K562 (cell line): ENCODE measurements around the gene CPSF2. TPM values are rescaled to one million over a fixed set of nuclear protein-coding genes. Genes with fewer than 3 reads are reported as not detected.

Experiments used
- polyA plus RNA-seq, 8 experiments: library from polyadenylated mRNA; depleted of rRNA in 4 of 8; stranded (reverse) in 5 of 8; unstranded in 3 of 8; fragments of >200 nt; fragmentation: Nextera tagmentation in 2 of 8; fragmentation: Illumina TruSeq in 1 of 8; extraction: Ambion mirVana in 2 of 8; extraction: Trizol in 1 of 8; gene quantifications; 2 replicates each; pipeline versions ENCODE4 v1.2.1 to v1.2.3, GENCODE V29; 2011 to 2014; ENCODE audit warnings: inconsistent platforms in 1 of 8, missing spikeins in 1 of 8
- total RNA-seq, 7 experiments: library from RNA; depleted of rRNA in 6 of 7; stranded (reverse); fragments of >200 nt in 6 of 7; fragmentation: Illumina TruSeq in 2 of 7; extraction: Trizol in 2 of 7; gene quantifications; 2 replicates each; pipeline versions ENCODE4 v1.2.1 to v1.2.3, GENCODE V29; 2011 to 2021; ENCODE audit warnings: low replicate concordance in 1 of 7

Gene CPSF2
- total and polyA plus RNA-seq, 9 of the 15 experiments (the other 6 are each of a cell fraction or from before 2014, with no cell fraction given) = 20.8 to 71.3 (median 49.0) TPM

Other genes starting within 250 kb of the CPSF2 start
- not detected in 2 replicates for gene FBLN5, start 174.3 kb upstream of the CPSF2 start, total RNA-seq (2014; rRNA removed)
- gene FBLN5, start 174.3 kb upstream of the CPSF2 start, total RNA-seq (2014; rRNA removed; fragmentation: Illumina TruSeq; extraction: Trizol) = not detected in 2 replicates
- gene FBLN5, start 174.3 kb upstream of the CPSF2 start, total RNA-seq (2015; rRNA removed; fragmentation: Illumina TruSeq; extraction: Trizol) = not detected in 2 replicates
- 0.22 and 0.25 TPM in 2 replicates for gene FBLN5, start 174.3 kb upstream of the CPSF2 start, total RNA-seq (2021)
- gene FBLN5, start 174.3 kb upstream of the CPSF2 start, polyA plus RNA-seq (2011; rRNA removed) = not detected in 2 replicates
- not detected in 2 replicates for gene FBLN5, start 174.3 kb upstream of the CPSF2 start, polyA plus RNA-seq (2014; fragmentation: Illumina TruSeq; extraction: Trizol)
- gene FBLN5, start 174.3 kb upstream of the CPSF2 start, polyA plus RNA-seq (2014; fragmentation: Nextera tagmentation; extraction: Ambion mirVana) = not detected
- 0.11 TPM in 1 of 2 replicates, not detected in the other for gene FBLN5, start 174.3 kb upstream of the CPSF2 start, polyA plus RNA-seq (2014; rRNA removed)
- gene TRIP11, start 81.9 kb upstream of the CPSF2 start, total RNA-seq (2014; rRNA removed) = 5.4 and 6.9 TPM in 2 replicates
- gene TRIP11, start 81.9 kb upstream of the CPSF2 start, total RNA-seq (2014; rRNA removed; fragmentation: Illumina TruSeq; extraction: Trizol) = 12.4 and 14.4 TPM in 2 replicates
- 12.8 and 14.7 TPM in 2 replicates for gene TRIP11, start 81.9 kb upstream of the CPSF2 start, total RNA-seq (2015; rRNA removed; fragmentation: Illumina TruSeq; extraction: Trizol)
- 20.0 and 20.8 TPM in 2 replicates for gene TRIP11, start 81.9 kb upstream of the CPSF2 start, total RNA-seq (2021)
- 10.9 and 11.9 TPM in 2 replicates for gene TRIP11, start 81.9 kb upstream of the CPSF2 start, polyA plus RNA-seq (2011; rRNA removed)
- gene TRIP11, start 81.9 kb upstream of the CPSF2 start, polyA plus RNA-seq (2014; fragmentation: Illumina TruSeq; extraction: Trizol) = 5.1 and 9.7 TPM in 2 replicates
- gene TRIP11, start 81.9 kb upstream of the CPSF2 start, polyA plus RNA-seq (2014; fragmentation: Nextera tagmentation; extraction: Ambion mirVana) = 10 to 100 TPM in 1 of 2 experiments, 1 to 10 TPM in 1; 7.4 to 14.6 TPM
- 4.0 and 5.0 TPM in 2 replicates for gene TRIP11, start 81.9 kb upstream of the CPSF2 start, polyA plus RNA-seq (2014; rRNA removed)
- 14.6 and 16.5 TPM in 2 replicates for gene ATXN3, start 15.4 kb upstream of the CPSF2 start, total RNA-seq (2014; rRNA removed)
- gene ATXN3, start 15.4 kb upstream of the CPSF2 start, total RNA-seq (2014; rRNA removed; fragmentation: Illumina TruSeq; extraction: Trizol) = 25.0 and 32.5 TPM in 2 replicates
- gene ATXN3, start 15.4 kb upstream of the CPSF2 start, total RNA-seq (2015; rRNA removed; fragmentation: Illumina TruSeq; extraction: Trizol) = 11.8 and 12.8 TPM in 2 replicates
- 11.3 and 12.6 TPM in 2 replicates for gene ATXN3, start 15.4 kb upstream of the CPSF2 start, total RNA-seq (2021)
- 11.2 and 18.2 TPM in 2 replicates for gene ATXN3, start 15.4 kb upstream of the CPSF2 start, polyA plus RNA-seq (2011; rRNA removed)
- 11.3 and 14.2 TPM in 2 replicates for gene ATXN3, start 15.4 kb upstream of the CPSF2 start, polyA plus RNA-seq (2014; fragmentation: Illumina TruSeq; extraction: Trizol)
- 10 to 100 TPM; 14.0 to 18.0 TPM for gene ATXN3, start 15.4 kb upstream of the CPSF2 start, polyA plus RNA-seq (2014; fragmentation: Nextera tagmentation; extraction: Ambion mirVana)
- 12.7 and 17.6 TPM in 2 replicates for gene ATXN3, start 15.4 kb upstream of the CPSF2 start, polyA plus RNA-seq (2014; rRNA removed)
- gene NDUFB1, start 263 bp upstream of the CPSF2 start, total RNA-seq (2014; rRNA removed) = 164 and 330 TPM in 2 replicates
- gene NDUFB1, start 263 bp upstream of the CPSF2 start, total RNA-seq (2014; rRNA removed; fragmentation: Illumina TruSeq; extraction: Trizol) = 323 and 358 TPM in 2 replicates
- 248 and 251 TPM in 2 replicates for gene NDUFB1, start 263 bp upstream of the CPSF2 start, total RNA-seq (2015; rRNA removed; fragmentation: Illumina TruSeq; extraction: Trizol)
- 102 TPM in 2 replicates for gene NDUFB1, start 263 bp upstream of the CPSF2 start, total RNA-seq (2021)
- gene NDUFB1, start 263 bp upstream of the CPSF2 start, polyA plus RNA-seq (2011; rRNA removed) = 202 and 325 TPM in 2 replicates
- 294 and 348 TPM in 2 replicates for gene NDUFB1, start 263 bp upstream of the CPSF2 start, polyA plus RNA-seq (2014; fragmentation: Illumina TruSeq; extraction: Trizol)
- gene NDUFB1, start 263 bp upstream of the CPSF2 start, polyA plus RNA-seq (2014; fragmentation: Nextera tagmentation; extraction: Ambion mirVana) = 100 to 1,000 TPM; 410 to 431 TPM
- gene NDUFB1, start 263 bp upstream of the CPSF2 start, polyA plus RNA-seq (2014; rRNA removed) = 767 and 793 TPM in 2 replicates
- not detected in 2 replicates for gene SLC24A4, start 201.2 kb downstream of the CPSF2 start, total RNA-seq (2014; rRNA removed)
- not detected in 2 replicates for gene SLC24A4, start 201.2 kb downstream of the CPSF2 start, total RNA-seq (2014; rRNA removed; fragmentation: Illumina TruSeq; extraction: Trizol)
- not detected in 2 replicates for gene SLC24A4, start 201.2 kb downstream of the CPSF2 start, total RNA-seq (2015; rRNA removed; fragmentation: Illumina TruSeq; extraction: Trizol)
- gene SLC24A4, start 201.2 kb downstream of the CPSF2 start, total RNA-seq (2021) = not detected in 2 replicates
- not detected in 2 replicates for gene SLC24A4, start 201.2 kb downstream of the CPSF2 start, polyA plus RNA-seq (2011; rRNA removed)
- not detected in 2 replicates for gene SLC24A4, start 201.2 kb downstream of the CPSF2 start, polyA plus RNA-seq (2014; fragmentation: Illumina TruSeq; extraction: Trizol)
- not detected for gene SLC24A4, start 201.2 kb downstream of the CPSF2 start, polyA plus RNA-seq (2014; fragmentation: Nextera tagmentation; extraction: Ambion mirVana)
- not detected in 2 replicates for gene SLC24A4, start 201.2 kb downstream of the CPSF2 start, polyA plus RNA-seq (2014; rRNA removed)